Glomerular endothelial cell (primary cell): ENCODE results near the gene TBC1D22A. TPM values are rescaled to one million over a fixed set of nuclear protein-coding genes. Genes with fewer than 3 reads are reported as not detected.

Experiments used
- DNase-seq: peaks from one replicate; pipeline ENCODE4 v3.0.0-alpha.2; 2011; ENCODE audit warnings: low read depth, low spot score; ENCODE audit errors: extremely low read depth
- total RNA-seq: library from RNA; depleted of rRNA; stranded (reverse); fragments of >200 nt; gene quantifications from 2 replicates; pipeline ENCODE4 v1.2.3, GENCODE V29; 2015

TBC1D22A gene
- total RNA-seq, 1 donor from 2014 or later = 38.7 TPM

DNA sequence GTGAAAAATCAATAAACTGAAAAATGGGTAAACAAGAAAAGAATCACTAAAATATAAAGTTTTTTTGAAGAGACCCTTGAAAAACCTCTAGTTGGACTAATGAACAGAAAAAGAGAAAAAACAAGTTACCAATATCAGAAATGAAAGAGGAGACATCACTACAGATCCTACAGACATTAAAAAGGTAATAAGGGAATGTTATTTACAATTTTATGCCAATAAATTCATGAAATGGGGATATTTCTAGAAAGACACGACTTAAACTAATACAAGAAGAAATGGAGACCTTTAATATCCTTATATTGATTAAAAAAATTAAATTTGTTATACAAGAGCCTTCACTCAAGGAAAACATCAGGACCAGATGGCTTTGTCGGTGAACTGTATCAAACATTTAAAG, 109.4 kb downstream of the TBC1D22A start:
- no peak for DNase-seq

DNA sequence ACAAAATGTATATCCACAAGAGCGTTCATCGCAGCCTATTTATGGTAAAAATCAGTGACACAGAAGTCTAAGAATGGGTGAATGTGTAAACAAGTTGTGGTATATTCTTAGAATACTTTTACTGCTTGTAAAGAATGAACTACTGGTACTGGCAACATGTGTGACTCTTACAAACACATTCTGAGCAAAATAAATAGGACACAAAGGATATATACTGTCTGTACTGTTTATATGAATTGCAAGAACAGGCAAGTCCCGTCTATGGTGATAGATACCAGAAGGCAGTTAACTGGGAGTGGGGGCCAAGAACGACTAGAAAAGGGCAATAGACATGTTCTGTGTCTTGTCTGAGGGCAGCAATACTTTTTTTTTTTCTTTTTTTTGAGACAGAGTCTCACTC, 112.6 kb downstream of the TBC1D22A start:
- no peak for DNase-seq

DNA sequence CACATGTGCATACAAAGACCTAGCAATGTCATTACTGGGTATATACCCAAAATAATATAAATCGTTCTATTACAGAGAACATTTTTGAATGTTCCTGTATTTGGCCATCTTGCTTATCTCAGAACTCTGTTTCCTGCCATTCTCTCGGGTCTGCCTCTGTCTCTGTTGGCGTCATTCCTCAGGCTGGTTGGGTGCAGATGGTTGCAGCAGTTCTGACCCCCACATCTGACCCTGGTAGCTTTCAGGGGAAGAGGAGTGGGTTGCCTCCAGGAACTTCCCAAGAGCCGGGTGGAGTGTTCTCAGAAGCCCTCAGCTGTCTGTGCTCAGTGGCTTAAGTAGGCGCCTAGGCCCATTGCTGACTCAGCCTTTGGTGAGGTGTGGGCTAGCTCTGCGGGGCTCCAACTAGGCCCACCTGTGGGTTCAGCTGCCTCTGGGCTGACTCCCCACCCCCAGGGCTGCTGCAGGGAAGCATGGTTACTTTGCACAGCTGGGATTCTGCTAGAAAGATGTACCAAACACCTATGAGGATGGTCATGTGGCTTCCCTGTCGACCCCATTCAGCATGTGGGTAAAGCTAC, 114.0 kb downstream of the TBC1D22A start:
- DNase-seq = peak; percentile 45

DNA sequence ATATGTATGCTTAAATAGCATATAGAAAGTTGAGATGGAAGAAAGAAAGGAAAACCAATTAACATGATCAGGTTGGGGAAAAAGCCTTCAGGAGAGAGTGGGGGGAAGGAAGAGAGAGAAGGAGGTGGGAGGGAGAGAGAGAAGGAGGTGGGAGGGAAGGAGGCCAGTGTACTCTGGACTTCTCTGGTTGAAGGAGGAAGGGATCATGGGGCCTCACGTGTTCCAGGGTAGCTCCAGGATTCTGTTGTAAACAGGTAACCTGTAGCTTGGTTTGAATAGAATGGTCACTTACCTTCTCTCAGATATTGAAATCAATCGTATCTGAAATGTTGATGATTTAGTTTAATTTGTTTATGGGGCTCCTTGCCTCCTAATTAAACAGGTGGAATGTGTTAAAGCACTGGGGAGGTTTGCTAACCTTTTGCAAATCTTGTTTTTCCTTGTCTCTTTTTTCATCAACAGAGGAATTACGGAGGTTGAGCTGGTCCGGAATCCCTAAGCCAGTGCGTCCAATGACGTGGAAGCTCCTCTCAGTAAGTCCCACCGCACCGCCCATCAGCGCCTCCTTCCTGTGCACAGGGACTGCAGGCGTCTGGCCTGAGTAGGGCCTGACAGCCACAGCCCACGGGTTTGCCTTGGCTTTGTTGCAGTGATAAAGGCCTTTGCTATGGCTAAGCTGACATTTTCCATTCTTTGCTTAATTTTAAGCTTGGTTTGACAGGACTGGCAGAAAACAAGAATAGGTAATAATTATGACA, 115.9 kb downstream of the TBC1D22A start:
- no peak for DNase-seq

DNA sequence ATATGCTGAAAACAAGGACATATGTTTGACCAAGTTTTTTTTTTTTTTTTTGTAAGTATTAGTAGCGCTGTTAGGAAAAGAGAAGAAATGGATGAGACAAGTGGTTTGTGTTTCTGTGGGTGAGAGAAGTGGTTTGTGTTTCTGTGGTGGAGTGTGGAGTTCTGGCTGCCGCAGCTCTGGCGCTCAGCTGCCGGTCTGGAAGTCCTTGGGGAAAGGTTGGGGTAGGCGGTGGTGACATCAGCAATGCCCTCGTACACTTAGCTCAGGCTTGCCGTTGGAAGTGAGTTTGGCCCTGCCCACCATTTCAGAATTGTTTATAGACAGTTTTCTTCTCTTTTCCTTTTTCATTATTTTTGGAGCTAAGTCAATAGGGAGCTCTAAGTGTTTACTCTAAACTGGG, 116.6 kb downstream of the TBC1D22A start:
- DNase-seq = no peak

DNA sequence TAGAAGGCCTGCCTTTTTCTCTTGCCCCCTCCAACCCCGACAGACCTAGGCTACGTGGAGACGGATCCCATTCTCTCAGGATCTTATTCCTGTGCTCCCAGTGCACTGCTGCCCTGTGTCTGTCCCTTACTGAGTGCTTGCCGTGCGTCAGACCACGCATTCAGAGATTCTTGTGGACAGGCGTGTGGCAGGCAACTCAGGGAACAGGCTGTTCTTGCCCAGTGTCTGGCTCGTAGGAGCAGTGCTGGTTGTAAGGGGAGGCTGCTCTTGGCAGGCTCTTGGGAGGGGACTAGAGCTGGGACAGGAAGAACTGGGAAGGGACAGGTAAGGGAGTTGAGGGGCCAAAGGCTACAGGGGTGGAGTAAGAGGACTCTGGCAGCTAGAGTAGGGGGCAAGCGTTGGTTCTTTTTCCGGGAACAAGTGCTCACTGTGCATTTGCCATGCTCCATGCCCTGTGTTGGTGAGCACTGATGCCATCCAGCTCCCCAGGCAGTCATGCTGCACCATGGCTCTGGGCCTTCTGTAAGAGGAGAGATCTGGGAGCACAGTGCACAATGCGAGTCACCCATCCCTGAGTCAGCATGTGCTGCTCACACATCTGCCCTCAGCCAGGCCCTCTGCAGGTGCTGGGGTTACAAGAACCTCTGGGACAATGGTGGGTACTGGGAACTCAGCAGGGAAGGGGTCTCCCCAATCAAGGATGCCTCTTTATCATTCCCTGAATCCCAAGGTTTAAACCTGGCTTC, 119.1 kb downstream of the TBC1D22A start:
- no peak for DNase-seq

DNA sequence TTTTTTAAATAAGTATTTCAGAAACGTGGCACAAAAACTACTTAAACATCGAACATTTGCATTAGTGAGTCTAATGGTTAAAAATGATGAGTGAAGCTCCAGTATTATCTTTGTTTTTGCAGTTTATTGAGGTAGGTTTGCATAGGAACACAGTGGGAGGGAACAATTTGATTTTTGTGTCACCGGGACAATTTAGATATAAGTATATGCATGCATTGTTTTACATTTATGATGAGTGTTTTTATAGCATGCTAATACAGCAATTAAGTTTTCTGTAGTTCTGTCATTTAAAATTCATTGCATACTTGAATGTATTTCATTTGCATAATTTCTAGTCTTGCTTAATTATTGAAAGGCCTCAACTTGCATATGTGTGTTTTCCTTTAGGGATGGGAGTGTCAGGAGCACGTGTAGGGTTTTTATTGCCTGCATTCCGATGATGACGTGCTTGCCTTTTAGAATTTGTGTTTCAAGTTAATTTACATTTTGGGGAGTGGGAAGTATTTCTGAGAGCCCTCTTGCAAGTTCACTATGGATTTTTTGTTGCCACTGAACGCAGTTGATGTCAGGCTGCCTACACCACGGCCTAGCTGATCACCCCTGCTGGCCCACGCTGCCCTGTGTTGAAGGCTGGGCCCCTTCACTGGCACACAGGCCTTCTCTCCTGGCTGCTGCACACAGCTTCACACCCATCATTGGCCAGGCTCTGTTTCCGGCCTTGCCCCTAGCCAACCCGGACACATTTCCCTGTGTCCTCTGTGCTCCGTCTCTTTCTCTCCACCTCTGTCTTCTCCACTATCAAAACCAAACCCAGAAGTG, 120.9 kb downstream of the TBC1D22A start:
- no peak for DNase-seq

DNA sequence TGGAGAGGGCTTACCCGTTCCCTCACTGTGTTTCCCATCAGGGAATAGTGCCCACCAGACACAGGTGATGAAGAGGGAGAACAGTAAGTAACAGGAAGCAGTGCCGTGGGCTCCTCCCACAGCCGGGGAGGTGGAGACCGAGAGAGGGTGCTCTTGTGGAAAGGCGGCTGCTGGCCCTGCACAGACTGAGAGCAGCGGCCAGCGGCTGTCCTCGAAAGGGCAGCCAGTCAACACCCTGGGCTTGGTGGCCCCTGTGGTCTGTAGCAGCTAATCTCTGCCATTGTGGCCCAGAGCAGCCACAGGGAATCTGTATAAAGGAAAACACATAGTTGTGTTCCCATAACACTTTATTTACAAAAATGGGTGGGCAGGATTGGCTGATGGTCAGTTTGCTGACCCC, 121.9 kb downstream of the TBC1D22A start:
- DNase-seq = no peak

DNA sequence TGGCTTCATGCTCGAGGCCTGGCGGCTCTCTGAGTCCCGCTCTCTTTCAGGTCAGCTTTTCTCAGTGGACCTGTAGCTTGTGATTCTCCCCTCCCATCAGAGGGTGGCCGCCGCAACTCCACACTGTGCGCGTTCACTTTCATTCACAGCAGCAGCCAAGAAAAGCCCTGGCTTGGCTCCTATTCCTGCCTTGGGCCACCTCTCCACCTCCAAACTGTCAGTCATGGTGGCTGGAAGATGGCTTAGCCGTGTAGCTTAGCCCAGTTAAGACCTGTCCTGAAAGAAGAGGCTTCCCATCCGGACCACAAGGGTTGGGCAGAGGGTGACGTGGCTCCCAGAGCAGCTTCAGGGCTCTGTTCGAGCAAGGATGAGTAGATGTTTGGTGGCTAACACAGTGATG, 125.5 kb downstream of the TBC1D22A start:
- no peak for DNase-seq

DNA sequence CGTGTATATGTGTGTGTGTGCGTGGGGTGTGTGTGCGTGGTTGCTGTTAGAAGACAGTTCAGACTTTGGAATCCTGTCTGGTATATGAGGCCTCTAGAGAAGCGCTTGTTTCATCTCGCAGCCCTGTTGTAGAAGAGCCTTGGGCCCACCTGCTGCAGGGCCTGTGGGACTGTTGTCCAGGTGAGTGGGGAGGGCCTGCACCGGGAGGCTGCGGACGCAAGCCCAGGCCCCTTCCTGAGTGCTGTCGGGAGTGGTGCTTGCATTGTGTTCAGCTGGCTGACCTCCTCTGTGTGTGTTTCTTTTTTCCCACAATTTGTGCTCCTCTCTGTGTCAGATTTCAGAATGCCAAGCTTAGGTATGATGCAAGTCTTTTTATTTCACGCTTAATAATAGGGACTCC, 128.4 kb downstream of the TBC1D22A start:
- no peak for DNase-seq

DNA sequence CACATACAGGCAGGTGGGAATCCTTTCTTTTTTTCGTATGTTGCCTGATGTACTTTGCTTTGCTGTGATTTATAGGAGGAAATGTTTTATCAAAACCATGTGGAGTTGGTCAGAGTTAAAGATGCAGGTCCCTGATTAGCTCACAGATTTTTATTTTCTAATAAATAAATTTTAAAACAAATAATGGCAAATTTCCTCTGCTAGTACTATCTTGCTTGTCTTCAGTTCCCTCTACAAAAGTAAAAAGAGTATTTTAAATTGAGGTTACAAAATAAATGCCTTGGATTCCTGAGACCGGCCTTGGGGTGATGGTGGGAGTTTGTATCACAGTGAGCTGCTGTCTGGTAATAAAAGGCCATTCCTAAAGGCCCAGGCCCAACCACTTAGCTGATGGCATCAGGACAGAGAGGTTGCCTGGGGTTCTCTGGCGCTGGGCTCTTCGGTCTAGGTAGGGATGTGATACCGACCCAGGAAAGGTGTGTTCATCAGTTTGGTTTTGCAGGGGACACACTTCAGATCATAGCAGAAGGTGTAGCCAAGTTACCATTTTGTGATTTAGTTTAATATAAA, 129.0 kb downstream of the TBC1D22A start:
- no peak for DNase-seq

DNA sequence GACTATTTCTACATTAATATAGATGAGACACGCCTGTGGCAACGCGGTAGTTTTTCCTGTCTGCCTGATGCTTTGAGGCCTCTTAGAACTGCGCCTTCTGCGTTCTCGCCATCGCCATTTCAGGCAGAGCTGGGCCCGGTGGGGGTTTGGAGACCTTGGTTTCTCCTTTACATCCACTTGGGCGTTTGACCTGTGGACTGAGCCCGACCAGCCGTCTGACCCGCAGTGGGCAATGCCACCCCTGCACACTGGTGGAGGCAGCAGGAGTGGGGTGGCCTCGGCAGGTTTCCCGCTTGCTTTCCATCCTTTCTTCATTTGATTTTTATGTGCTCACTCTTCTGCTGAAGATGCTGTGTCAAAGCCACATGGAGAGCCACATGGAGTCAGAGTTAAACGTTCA, 130.4 kb downstream of the TBC1D22A start:
- no peak for DNase-seq

DNA sequence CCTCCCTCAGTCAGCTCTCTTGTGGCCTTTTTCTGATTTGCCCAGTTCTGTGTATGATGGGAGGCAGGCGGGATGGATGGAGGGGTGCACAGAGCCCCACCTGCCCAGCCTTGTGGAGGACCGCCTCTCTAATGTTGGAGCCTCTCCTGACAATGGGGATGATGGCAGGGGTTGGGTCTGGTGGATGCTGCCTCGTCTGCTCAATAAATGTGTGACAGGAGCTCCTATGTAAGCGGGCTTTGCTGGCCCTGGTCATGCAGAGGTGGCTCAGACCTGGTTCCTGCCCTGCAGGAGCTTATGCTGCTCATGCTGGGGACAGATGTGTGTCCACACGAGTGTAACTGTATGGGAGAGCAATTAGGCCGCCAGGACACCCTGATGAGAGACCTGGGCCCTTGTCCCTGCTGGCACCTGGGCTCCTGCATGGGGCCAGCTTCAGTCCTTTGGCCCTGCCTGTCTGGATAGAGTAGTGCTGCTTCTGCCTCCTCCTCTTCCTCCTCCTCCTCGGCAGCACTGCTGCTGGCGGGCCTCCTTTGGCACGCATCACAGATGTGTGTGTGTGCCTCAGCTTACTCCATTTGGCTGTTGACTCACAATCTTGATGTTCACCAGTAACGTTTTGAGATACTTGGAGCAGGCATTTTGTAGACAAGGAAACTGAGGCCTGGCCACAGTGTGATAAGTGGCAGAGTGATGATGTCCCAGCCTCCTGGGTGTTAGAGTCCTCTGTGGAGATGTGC, 131.0 kb downstream of the TBC1D22A start:
- DNase-seq = no peak

DNA sequence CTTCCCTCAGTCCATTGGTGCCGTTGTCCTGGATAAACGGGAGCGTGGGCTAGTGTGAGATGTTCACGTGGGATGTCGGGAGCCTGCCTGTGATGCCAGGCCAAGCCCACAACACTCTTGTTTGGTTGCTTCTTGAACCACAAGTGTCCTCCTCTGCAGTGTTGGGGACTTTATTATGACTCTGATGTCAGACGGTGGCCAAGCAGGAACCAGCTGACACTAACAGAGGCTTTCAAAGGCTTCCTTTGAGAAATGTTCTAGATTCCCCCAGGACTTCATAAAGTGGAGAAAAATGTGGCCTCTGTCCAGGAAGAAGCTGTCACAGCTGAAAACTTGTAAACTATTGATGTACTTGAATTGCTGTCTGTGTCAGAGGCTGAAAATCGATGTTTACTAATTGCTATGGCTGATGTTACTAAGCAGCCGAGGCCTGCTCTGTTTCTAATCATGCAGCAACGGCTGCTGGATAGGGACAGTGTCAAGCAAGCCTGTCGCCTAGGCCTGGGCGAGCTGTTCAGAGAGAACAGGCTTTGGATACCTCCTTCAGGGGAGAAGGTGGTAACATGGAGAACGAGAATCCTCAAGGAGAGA, 131.7 kb downstream of the TBC1D22A start:
- DNase-seq = no peak

DNA sequence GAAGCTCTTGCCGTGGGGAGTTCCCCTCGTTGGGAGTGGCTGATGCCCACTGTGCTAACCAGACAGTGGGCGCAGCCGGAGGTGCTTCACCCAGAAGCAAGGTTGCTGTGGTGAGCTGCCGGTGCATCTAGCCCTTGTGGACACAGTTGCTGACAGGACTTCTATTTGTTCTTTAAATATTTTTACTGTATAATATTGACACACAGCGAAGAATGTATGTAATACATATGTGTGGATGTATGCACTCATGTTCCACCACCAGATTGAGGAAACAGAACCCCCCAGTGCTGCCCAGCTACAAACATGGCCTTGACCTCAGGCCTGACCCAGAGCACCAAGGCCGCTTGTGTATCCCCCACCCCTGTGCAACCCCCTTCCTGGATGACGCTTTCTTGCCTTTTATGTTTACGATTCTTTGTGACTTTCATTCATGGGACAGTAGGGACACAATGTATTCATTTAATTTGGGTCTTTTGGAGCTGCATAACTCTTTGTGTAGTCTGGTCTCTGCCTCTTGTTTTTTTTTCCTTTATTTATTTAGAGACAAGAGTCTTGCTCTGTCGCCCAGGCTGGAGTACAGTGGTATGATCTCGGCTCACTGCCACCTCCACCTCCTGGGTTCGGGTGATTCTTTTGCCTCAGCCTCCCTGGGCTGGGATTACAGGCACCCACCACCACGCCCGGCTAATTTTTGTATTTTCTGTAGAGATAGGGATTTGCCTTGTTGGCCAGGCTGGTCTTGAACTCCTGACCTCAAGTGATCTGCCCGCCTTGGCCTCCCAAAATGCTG, 132.6 kb downstream of the TBC1D22A start:
- no peak for DNase-seq

DNA sequence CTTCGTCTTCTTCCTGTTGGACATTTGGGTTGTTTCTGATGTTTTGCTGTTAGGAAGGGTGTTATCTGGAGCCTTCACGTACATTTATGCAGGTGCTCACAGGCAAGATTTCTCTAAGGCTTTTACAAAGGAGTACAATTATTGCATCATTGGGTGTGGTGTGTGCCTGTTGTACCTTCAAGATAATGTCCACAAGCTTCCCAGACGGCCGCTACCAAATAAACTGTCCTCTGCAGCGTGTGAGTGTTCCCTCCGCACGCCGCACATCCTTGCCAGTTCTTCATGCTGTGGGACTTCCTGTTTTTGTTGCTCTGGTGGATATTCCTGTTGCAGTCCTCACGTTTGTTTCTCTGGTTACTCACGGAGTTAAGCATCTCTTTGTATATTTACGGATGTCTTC, 133.3 kb downstream of the TBC1D22A start:
- DNase-seq = no peak

DNA sequence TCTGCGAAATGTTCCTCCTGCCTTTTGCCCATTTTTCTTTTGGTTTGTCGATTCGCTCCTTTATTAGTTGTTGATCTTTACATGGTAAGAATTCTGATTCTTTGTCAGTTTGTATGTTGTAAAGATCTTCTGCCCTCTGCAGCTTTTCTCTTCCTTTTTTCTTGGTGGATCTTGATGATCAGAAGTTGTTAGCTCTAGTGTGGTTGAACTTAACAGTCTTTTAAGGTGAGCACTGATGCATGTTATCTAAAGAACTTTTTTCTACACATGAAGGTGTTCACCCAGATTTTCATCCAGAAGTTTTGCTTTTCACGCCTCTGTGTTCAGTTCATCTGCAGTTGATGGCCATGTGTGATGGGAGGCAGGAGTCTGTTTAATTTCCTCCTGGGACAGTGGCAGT, 133.7 kb downstream of the TBC1D22A start:
- DNase-seq = no peak

DNA sequence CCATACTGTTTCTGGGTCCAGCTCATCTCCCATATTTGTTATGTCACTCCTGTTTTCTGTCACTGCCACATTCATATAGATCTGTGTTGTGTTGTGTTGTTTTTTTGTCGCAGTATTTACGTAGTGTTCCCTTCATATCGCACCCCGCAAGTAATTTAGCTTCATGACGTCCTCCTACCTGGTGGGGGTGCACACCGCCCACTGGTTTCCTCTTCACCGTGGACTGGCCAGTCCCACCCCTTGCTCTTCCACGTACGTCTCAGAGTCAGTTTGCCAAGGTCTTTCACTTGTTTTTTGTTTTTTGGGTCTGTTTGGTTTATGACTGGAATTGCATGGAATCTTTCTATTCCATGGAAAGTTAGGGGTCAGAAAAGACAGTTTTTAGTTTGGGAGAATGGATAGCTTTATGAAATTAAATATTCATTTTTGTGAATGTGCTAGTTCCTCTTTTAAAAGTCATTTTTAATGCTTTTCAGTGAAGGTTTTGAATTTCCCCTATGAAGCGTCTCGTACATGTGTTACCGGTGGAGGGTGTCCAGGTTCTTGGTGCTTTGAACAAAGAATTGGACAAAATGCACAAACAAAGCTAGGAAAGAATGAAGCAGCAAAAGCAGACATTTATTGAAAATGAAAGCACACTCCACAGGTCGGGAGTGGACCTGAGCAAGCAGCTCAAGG, 134.3 kb downstream of the TBC1D22A start:
- DNase-seq = no peak
